Transverse colon (tissue), 4 donors: ENCODE data around the gene ABCG1. TPM values are rescaled to one million over a fixed set of nuclear protein-coding genes. Genes with fewer than 3 reads are reported as not detected.

ENCODE experiments used
- DNase-seq: peaks from one replicate; pipeline ENCODE4 v3.0.0-alpha.2; 2019
- H3K27ac ChIP-seq, 4 donors: fragments of 200-600 bp; sonication (generic); 2 replicates each; pipeline ENCODE4 v1.5.1; 2016 to 2018; ENCODE audit warnings: inconsistent platforms in 4 of 4
- H3K27me3 ChIP-seq: fragments of 200-600 bp; sonication (generic); 2 replicates; pipeline ENCODE4 v1.5.1; 2017; ENCODE audit warnings: inconsistent platforms
- H3K36me3 ChIP-seq, 4 donors: fragments of 200-600 bp; sonication (generic); 2 replicates each; pipeline ENCODE4 v1.5.1; 2017 to 2019; ENCODE audit warnings: inconsistent platforms in 4 of 4
- H3K4me1 ChIP-seq, 4 donors: fragments of 200-600 bp; sonication (generic); 2 replicates each; pipeline ENCODE4 v1.5.1; 2017 to 2020; ENCODE audit warnings: inconsistent platforms in 4 of 4
- H3K4me3 ChIP-seq, 4 donors: fragments of 200-600 bp; sonication (generic); 1 replicate in 1 of 4; 2 replicates in 3 of 4; pipeline versions ENCODE4 v1.5.1 to v1.6.1; 2017 to 2019; ENCODE audit warnings: inconsistent platforms in 4 of 4
- H3K9me3 ChIP-seq, 2 donors: fragments of 200-600 bp; sonication (generic); 2 replicates each; pipeline ENCODE4 v1.5.1; 2017 to 2019; ENCODE audit warnings: inconsistent platforms in 2 of 2
- EP300 ChIP-seq: sonication (generic); formaldehyde crosslinking; IDR thresholded peaks from one replicate; pipeline ENCODE4 v1.6.1; 2017; ENCODE audit warnings: antibody characterized with exemption, low read depth
- POLR2A ChIP-seq: fragments of 450-650 bp; IDR thresholded peaks from one replicate; pipeline ENCODE4 v1.6.1; 2016; ENCODE audit warnings: antibody characterized with exemption, mild to moderate bottlenecking, moderate library complexity
- POLR2AphosphoS5 ChIP-seq, 3 donors: sonication (generic); formaldehyde crosslinking; IDR thresholded peaks; one replicate each; pipeline ENCODE4 v1.6.1; 2016; ENCODE audit warnings: antibody characterized with exemption in 3 of 3
- WGBS, 2 donors: methylation state at CpG; one replicate each; pipeline ENCODE4 v1.1.5; 2018; ENCODE audit warnings: low coverage in 1 of 2; 5-methylcytosine and 5-hydroxymethylcytosine counted together
- in situ Hi-C, 4 donors: fragments of 200-750 bp; cut with MboI; loops; one replicate each; pipeline versions ENCODE4 v1.15.0 to v1.15.1; 2017; ENCODE audit warnings: low sequenced_read_pairs in 3 of 4, low pct_ligation_motif_present in 1 of 4, low pct_unique_long_range_greater_than_20kb in 1 of 4
- intact Hi-C: fragments of 100-400 bp; cut with DNase I; formaldehyde crosslinking; loops from one replicate; pipeline ENCODE4 v1.15.1; 2023; ENCODE audit warnings: low total_unique reads
- total RNA-seq, 4 donors: library from RNA; depleted of rRNA; stranded (reverse); fragments of >200 nt; gene quantifications; one replicate each; pipeline ENCODE4 v1.1.0, GENCODE V29; 2016
- TF ChIP-seq, protein P1 (sequence below), 5 experiments: fragments of 200-600 bp in 3 of 5; fragments of 450-650 bp in 2 of 5; sonication (generic) in 3 of 5; IDR thresholded peaks; 1 replicate in 2 of 5; 2 replicates in 3 of 5; pipeline ENCODE4 v1.5.1; 2016 to 2017; ENCODE audit warnings: antibody characterized with exemption in 5 of 5, inconsistent platforms in 3 of 5, mild to moderate bottlenecking in 2 of 5, moderate library complexity in 1 of 5

ABCG1 gene
- total RNA-seq, 4 donors from 2014 or later = 17.1 to 67.7 (median 53.2) TPM

DNA sequence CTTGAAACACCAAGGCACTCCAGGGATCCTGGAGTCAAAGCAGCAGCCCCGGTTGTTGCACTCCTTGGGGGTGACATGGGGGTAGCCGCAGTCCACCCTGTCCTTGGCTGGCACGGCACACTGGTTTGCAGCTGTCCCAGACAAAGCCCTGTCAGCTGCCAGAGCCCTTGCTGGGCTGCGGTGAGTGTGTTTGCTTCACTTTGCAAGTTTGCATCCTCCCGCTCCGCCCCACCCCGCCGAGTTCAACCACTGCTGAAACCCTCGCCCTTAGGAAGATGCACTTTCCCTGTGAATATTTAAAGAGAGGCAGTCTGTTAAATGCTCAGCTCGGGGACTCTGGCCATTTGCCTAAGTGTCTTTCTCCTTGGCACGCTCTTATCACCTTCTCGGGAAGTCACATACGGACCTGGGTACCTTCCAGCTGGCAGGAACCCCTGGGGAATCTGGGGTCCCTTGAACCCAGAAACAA, 94.6 kb downstream of the ABCG1 start:
- 46 to 50% methylated on average over 2 to 11 of the region's 13 CpGs for WGBS, 2 donors

DNA sequence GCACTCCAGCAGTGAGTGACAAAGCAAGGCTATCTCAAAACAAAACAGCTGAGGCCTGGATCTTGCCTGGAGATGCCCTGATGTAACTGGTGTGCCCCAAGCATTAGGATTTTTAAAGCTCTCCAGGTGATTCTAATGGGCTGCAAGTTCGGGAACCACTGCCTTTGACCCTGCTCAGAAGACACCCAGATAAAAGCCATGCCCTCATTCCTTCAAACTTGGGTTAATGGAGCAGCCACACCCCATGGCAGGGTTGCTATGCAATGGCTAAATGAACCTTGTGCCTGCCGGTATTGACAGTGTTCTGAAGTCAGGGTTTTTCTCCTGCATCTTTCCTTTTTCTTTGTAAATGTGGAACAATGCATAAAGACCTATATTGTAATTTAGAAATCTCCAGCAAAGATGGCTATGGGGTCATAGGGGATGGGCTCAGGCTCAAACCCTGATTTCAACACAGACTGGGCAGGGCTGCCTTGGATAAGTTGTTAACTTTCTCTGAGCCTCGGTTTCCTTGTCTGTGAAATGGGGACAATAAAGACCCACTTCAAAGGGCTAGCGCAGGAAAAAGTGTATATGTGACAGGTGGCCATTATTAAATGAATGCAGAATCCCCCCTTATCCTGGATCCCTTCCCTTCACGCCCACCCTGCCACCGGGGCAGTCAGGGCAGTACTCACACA, 95.8 kb downstream of the ABCG1 start:
- no peaks in the 10 kb centered on the region for H3K36me3 ChIP-seq
- DNase-seq = peak; percentile 59
- intact Hi-C loops (no loop called here), in situ Hi-C loops (loop anchor here in 1 of 4 donors (25.0 kb wide), 1 partner anchor 248 kb away; no protein-coding TSS in a partner anchor)
- H3K4me1 ChIP-seq = peaks cover 15 to 70% (median 39%) of the 10 kb centered on the region in 4 donors
- H3K27ac ChIP-seq = peak overlapping the region; percentile 79 to 87 (median 84)
- no peaks in the 10 kb centered on the region for H3K27me3 ChIP-seq
- 48% methylated on average over 6 of the region's 6 CpGs; no CpG with 5 or more reads in 1 of the 2 donors for WGBS, 2 donors
- TF ChIP-seq POLR2A (no peak), EP300 (no peak), POLR2AphosphoS5 (IDR thresholded peaks at IDR 0.05) (no peak)
- TF ChIP-seq, protein P1, sequence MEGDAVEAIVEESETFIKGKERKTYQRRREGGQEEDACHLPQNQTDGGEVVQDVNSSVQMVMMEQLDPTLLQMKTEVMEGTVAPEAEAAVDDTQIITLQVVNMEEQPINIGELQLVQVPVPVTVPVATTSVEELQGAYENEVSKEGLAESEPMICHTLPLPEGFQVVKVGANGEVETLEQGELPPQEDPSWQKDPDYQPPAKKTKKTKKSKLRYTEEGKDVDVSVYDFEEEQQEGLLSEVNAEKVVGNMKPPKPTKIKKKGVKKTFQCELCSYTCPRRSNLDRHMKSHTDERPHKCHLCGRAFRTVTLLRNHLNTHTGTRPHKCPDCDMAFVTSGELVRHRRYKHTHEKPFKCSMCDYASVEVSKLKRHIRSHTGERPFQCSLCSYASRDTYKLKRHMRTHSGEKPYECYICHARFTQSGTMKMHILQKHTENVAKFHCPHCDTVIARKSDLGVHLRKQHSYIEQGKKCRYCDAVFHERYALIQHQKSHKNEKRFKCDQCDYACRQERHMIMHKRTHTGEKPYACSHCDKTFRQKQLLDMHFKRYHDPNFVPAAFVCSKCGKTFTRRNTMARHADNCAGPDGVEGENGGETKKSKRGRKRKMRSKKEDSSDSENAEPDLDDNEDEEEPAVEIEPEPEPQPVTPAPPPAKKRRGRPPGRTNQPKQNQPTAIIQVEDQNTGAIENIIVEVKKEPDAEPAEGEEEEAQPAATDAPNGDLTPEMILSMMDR (IDR thresholded peaks at IDR 0.05) = no peak
- H3K4me3 ChIP-seq = peak overlapping the region in 3 of 4 donors; percentile 6 to 36 (median 28)
- no peaks in the 10 kb centered on the region for H3K9me3 ChIP-seq

More for the DNA sequence above, 94.6 kb downstream of the ABCG1 start:
- peaks cover 8% of the 10 kb centered on the region for H3K27me3 ChIP-seq
- no peaks in the 10 kb centered on the region for H3K36me3 ChIP-seq
- H3K9me3 ChIP-seq = no peaks in the 10 kb centered on the region
- H3K4me3 ChIP-seq = peak overlapping the region in 3 of 4 donors; percentile 6 to 36 (median 28)
- DNase-seq = peak; percentile 66
- H3K27ac ChIP-seq = peak overlapping the region; percentile 79 to 87 (median 84)
- TF ChIP-seq, protein P1 (IDR thresholded peaks at IDR 0.05) = no peak
- peak in 1 of 3 donors; percentile 13 for TF ChIP-seq POLR2AphosphoS5 (IDR thresholded peaks at IDR 0.05)
- in situ Hi-C loops = loop anchor here in 1 of 4 donors (25.0 kb wide), 1 partner anchor 249 kb away; no protein-coding TSS in a partner anchor
- peaks cover 18 to 77% (median 41%) of the 10 kb centered on the region in 4 donors for H3K4me1 ChIP-seq
- intact Hi-C loops = no loop called here

DNA sequence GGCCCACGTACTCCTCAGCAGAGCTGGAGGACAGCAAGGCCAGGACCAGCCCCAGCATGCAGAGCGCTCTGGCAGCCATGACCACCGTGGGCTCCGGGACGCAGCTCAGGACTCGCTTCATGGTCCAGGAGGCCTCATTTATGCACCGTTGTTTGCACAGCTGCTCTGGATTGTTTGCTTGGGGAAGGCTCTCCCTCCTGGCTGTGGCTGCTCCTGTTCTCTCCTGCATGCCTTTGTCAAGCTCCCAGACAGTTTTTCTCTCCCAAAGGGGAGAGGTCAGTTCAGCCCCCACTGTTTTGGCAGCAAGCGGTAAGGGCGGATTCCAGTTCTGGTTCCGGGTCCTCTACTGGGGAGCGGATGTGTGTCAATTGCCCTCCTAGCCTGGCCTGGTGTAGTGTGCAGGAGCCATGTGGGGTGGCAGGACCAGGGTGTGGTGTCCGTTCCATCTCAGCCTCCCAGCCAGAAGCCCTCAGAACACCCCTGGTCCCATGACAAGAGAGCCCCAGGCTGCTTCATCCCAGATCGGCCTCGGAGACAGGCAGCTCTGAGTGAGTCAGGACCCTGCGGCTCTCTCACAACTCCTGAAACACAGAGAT, 96.5 kb downstream of the ABCG1 start, which contains the start of gene TFF3:
Gene TFF3, minus strand, starts transcription at position 114 of the 596 bp plus-strand sequence. Its CDS starts 35 bp downstream, at position 79.
- peaks cover 9 to 64% (median 37%) of the 10 kb centered on the region in 4 donors for H3K4me1 ChIP-seq
- no peaks in the 10 kb centered on the region for H3K27me3 ChIP-seq
- no peaks in the 10 kb centered on the region for H3K9me3 ChIP-seq
- TF ChIP-seq POLR2AphosphoS5 (IDR thresholded peaks at IDR 0.05) (peak; percentile 56 to 75 (median 63)), EP300 (no peak), POLR2A (peak; percentile 82)
- peak within 1 kb of the TSS in 3 of 4 donors; percentile 6 to 36 (median 28) for H3K4me3 ChIP-seq
- DNase-seq = peak; percentile 70
- H3K27ac ChIP-seq = peak within 1 kb of the TSS; percentile 79 to 87 (median 84)
- no peaks in the 10 kb centered on the region for H3K36me3 ChIP-seq
- intact Hi-C loops (no loop called here), in situ Hi-C loops (loop anchor here in 1 of 4 donors (25.0 kb wide), 1 partner anchor 247 kb away; no protein-coding TSS in a partner anchor)
- 29 to 42% methylated on average over 3 to 15 of the region's 15 CpGs for WGBS, 2 donors

DNA sequence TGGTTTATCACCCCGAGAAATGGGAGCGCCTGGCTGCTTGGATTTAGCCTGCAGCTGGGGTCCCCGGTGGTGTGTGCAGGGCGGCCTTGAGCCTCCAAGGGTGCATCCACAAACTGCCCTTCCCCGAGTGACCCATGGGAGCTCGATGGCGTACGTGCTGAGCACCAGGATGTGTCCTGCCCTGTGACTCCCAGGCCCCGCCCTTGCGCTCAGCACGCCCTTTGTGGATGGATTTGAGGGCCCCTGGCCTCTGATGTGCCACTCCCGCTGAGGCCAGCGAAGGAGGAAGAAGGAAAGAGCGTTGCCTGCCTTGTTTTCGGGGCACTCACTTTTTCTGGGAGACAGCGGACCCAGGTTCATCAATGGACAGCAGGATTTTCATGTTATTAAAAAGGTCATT, 98.0 kb downstream of the ABCG1 start:
- in situ Hi-C loops (loop anchor here in 1 of 4 donors (25.0 kb wide), 1 partner anchor 245 kb away; no protein-coding TSS in a partner anchor), intact Hi-C loops (no loop called here)
- Histone ChIP-seq H3K27ac (peak overlapping the region; percentile 79 to 87 (median 84)), H3K4me3 (peak overlapping the region in 1 of 4 donors; percentile 14), H3K36me3 (no peaks in the 10 kb centered on the region), H3K4me1 (peaks cover 9 to 61% (median 37%) of the 10 kb centered on the region in 4 donors), H3K9me3 (no peaks in the 10 kb centered on the region), H3K27me3 (no peaks in the 10 kb centered on the region)
- peak; percentile 90 for DNase-seq
- 47% methylated on average over 14 of the region's 16 CpGs; no CpG with 5 or more reads in 1 of the 2 donors for WGBS, 2 donors
- peak; percentile 73 to 94 (median 93) for TF ChIP-seq POLR2AphosphoS5 (IDR thresholded peaks at IDR 0.05)
- peak; percentile 16 for TF ChIP-seq EP300
- TF ChIP-seq POLR2A = peak; percentile 93
- TF ChIP-seq, protein P1 (IDR thresholded peaks at IDR 0.05) = peak in 2 of 5 experiments; percentile 55 to 60
